ENCODE data around the gene SUCNR1.
"Not testable (repeated sequence)": the region's sequence is repeated elsewhere in the genome, so short reads cannot be mapped to it uniquely, and the experiment has no call there.

The SUCNR1 gene

DNA sequence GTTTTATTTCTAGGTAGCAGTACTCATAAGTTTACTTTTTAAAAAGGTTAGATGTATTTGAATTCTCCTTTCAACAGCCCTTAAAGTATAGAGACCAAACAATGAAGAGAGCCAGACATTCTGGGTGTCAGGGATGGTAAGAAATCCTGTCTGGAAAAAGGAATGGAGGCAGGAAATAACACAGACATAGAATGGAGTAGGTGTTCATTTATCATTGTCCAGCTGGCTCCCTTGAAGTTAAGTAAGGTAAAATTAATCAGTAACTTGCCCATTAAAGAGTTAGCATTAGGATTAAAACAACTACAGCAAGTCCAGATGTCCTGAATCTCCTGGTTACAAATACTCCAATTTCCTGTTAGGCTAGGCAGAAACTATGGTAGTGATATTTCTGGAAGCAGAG, 13.5 kb upstream of the SUCNR1 start:
- Histone ChIP-seq H3K4me1 (ENCODE audit: insufficient read depth, low read length) (no peaks in the 10 kb centered on the region), H3K9me3 (ENCODE audit: control insufficient read depth, insufficient read depth, low read length) (no peaks in the 10 kb centered on the region), H3K9ac (ENCODE audit: low read depth, low read length) (no peak overlapping the region), H3K36me3 (ENCODE audit: insufficient read depth, low read length) (no peaks in the 10 kb centered on the region)

- Histone ChIP-seq H3K9me3 (ENCODE audit: control insufficient read depth, insufficient read depth, low read length) (no peaks in the 10 kb centered on the region), H3K9ac (ENCODE audit: low read depth, low read length) (no peak overlapping the region), H3K36me3 (ENCODE audit: insufficient read depth, low read length) (no peaks in the 10 kb centered on the region), H3K4me1 (ENCODE audit: insufficient read depth, low read length) (no peaks in the 10 kb centered on the region)
Measured at GRCh38 chr3:151863611-151864010, 9.8 kb upstream of the SUCNR1 start.

DNA sequence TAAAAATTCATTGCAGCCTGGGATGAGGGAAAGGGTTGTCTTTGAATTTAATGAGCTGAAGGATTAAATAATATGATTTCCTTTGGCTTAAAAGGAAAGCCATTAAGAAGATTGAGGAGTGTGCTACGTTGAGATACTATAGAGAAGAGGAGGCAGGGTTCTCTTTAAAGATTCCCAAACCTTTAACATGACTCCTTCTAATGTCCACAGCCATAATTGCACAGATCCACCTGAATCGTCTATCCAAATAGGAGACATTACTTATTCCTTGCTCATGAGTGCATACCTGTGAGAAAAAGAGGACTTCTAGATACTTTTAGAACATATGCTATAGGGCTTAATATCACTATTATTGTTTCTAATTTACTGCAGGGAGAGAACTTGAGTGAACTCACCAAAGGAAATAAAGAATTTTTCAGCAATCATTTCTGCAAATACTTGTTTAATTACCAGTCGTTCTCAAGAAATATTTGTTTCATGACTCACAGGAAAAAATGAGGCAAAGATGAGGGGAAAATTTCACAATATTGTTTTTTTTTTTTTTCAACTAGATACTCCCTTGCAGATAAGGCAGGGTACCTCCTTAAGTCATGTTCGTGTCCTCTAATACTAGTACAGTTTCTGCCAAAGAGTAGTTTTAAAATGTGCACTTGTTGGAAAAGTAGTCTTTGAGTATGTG, 8.9 kb upstream of the SUCNR1 start:
- H3K4me1 ChIP-seq (ENCODE audit: insufficient read depth, low read length), result no peaks in the 10 kb centered on the region
- H3K9me3 ChIP-seq (ENCODE audit: control insufficient read depth, insufficient read depth, low read length), result no peaks in the 10 kb centered on the region
- H3K36me3 ChIP-seq (ENCODE audit: insufficient read depth, low read length), result no peaks in the 10 kb centered on the region
- no peak overlapping the region for H3K9ac ChIP-seq (ENCODE audit: low read depth, low read length)

- H3K36me3 ChIP-seq (ENCODE audit: insufficient read depth, low read length), result no peaks in the 10 kb centered on the region
- no peaks in the 10 kb centered on the region for H3K4me1 ChIP-seq (ENCODE audit: insufficient read depth, low read length)
- no peak overlapping the region for H3K9ac ChIP-seq (ENCODE audit: low read depth, low read length)
- H3K9me3 ChIP-seq (ENCODE audit: control insufficient read depth, insufficient read depth, low read length), result no peaks in the 10 kb centered on the region
Measured at GRCh38 chr3:151866711-151867410, 6.6 kb upstream of the SUCNR1 start.

DNA sequence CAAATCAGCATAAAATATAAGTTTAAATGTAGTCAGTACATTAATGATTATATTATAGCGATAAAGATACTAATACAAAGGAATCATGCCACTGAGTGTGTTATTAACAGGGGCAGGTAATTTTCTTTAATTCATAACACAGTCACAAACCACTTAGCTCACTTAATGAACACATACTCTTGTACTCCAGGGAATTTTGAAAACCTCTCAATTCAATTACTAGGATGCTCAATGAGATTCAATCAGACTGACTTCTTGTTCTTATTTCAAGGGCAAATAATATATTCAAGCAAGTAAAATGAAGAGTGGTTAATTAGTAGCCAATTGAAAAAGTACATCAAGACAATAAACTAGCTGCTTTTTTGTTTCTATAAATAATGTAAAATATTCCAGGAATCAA, 5.8 kb upstream of the SUCNR1 start:
- no peak overlapping the region for H3K9ac ChIP-seq (ENCODE audit: low read depth, low read length)
- no peaks in the 10 kb centered on the region for H3K36me3 ChIP-seq (ENCODE audit: insufficient read depth, low read length)
- H3K4me1 ChIP-seq (ENCODE audit: insufficient read depth, low read length), result no peaks in the 10 kb centered on the region
- no peaks in the 10 kb centered on the region for H3K9me3 ChIP-seq (ENCODE audit: control insufficient read depth, insufficient read depth, low read length)

DNA sequence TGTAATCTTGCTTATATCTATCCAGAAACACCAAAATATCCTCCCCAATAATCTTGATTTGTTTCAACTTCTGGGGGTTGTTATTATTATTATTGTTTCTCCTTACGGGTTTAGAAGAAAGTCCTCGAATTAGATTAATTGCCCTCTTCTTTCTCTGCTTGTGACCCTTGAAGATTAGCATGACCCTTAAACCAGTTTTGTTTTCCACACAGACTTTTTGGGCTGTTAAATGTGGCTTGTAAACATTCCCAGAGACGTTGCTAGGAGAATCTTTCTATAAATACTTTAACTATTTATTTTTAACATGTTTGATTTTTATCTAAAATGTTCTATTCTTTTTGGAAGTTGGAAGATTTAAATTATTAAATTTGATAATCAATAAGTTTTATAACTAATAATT, 4.3 kb upstream of the SUCNR1 start:
- Histone ChIP-seq H3K9ac (ENCODE audit: low read depth, low read length) (no peak overlapping the region), H3K4me1 (ENCODE audit: insufficient read depth, low read length) (no peaks in the 10 kb centered on the region)

DNA sequence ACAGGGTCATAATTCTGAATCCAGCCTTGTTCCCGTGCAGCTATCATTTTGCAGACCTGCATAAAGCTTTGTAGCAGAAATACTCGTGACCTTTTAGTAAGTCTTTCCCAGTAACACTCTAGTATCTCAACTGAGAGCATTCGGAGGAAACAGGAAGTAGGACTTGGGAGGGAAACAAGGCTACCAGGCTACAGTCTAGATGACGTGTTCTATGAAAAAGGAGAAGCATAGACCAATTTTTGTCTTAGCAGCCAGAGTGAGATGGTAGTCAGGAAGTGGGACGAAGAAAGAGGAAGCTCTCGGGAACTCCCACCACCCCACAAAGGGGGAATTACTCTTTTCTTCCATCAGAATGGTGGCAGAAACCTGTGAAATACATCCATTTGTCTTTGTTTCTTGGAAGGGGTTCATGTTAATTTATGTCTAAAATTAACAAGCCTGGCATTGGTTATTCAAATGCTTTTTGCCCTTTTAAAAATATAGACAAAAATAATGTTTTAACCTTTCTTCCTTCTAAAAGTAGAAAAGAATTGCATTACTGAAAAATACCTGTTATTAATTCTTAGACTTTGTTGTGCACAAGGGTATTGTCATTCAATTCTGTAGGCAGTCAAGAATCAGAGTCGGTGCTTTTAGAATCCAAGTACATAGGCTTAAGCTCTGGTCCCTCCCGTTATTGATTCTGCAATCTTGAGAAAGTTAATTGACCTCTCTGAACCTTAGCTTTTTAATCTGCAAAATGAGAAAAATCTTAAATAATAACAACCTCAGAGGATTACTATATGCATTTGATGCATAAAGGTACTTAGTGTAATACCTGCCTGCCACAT, 1.6 kb upstream of the SUCNR1 start:
- no peak overlapping the region for H3K9ac ChIP-seq (ENCODE audit: low read depth, low read length)
- no peaks in the 10 kb centered on the region for H3K9me3 ChIP-seq (ENCODE audit: control insufficient read depth, insufficient read depth, low read length)
- no peaks in the 10 kb centered on the region for H3K36me3 ChIP-seq (ENCODE audit: insufficient read depth, low read length)
- H3K4me1 ChIP-seq (ENCODE audit: insufficient read depth, low read length), result no peaks in the 10 kb centered on the region

More for the DNA sequence above, 4.3 kb upstream of the SUCNR1 start:
- Histone ChIP-seq H3K36me3 (ENCODE audit: insufficient read depth, low read length) (no peaks in the 10 kb centered on the region), H3K9me3 (ENCODE audit: control insufficient read depth, insufficient read depth, low read length) (no peaks in the 10 kb centered on the region)

- H3K9ac ChIP-seq (ENCODE audit: low read depth, low read length); H3K4me1 ChIP-seq (ENCODE audit: insufficient read depth, low read length); H3K36me3 ChIP-seq (ENCODE audit: insufficient read depth, low read length); H3K9me3 ChIP-seq (ENCODE audit: control insufficient read depth, insufficient read depth, low read length): not testable (repeated sequence)
Measured at GRCh38 chr3:151874079-151874478, 636 bp downstream of the SUCNR1 start.

DNA sequence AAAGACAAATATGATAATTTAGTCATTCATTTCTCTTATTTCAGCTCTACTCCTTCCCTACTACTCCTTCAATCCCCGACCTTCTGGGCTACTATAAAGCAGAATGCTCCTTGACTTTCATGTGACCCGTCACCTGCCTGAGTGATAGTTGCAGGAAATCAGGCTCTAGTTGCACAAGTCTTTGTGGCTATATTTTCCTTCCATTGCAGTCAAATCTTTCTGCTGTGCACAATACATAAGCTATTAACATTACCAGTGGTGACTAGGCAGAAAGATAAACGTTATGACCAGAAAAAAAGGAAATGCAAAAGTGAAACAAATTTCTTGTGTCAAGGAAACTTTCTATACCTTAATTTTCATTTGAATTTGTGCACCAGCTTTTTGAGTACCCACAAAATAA, 2.3 kb downstream of the SUCNR1 start:
- H3K9ac ChIP-seq (ENCODE audit: low read depth, low read length), result no peak overlapping the region; the same call in 1 of the 2 replicates
- no peaks in the 10 kb centered on the region for H3K36me3 ChIP-seq (ENCODE audit: insufficient read depth, low read length)
- H3K9me3 ChIP-seq (ENCODE audit: control insufficient read depth, insufficient read depth, low read length), result no peaks in the 10 kb centered on the region
- no peaks in the 10 kb centered on the region for H3K4me1 ChIP-seq (ENCODE audit: insufficient read depth, low read length)

DNA sequence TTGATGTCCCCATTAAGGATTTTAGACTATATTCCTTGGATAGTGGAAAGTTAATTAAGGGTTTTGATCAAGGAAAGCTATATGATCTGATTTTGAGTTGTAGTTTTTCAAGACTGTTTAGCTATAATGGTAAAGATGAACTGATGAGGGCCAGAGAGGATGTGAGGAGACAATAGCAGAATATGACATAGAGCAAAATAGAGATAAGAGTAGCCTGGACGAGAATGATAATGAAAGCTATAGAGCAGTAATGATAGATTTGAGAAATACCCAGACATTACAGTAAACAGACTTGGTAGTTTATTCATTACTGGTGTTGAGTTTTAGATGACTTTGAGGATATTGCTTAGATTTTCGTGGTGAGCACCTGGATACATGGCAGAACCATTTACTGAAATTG, 3.8 kb downstream of the SUCNR1 start:
- Histone ChIP-seq H3K36me3 (ENCODE audit: insufficient read depth, low read length) (no peaks in the 10 kb centered on the region), H3K9me3 (ENCODE audit: control insufficient read depth, insufficient read depth, low read length) (no peaks in the 10 kb centered on the region), H3K9ac (ENCODE audit: low read depth, low read length) (no peak overlapping the region), H3K4me1 (ENCODE audit: insufficient read depth, low read length) (no peaks in the 10 kb centered on the region)

DNA sequence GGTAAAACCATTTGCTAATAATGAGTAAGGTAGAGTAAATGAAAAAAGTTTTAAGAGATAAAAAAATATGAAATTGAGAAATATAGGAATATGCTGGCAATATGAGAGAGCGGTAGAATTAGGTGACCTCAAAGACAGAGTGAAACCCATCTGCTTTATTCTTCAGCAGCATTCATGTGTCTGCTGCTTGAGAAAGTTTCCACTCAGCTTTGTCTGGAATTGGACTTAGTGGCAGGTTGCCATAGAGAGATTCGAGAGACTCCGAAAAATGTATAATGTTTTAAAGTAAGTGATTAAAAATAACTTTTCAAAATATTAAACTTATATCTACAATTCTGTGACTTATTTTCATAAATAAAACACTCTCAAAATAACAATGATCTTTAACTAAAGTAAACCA, 5.0 kb downstream of the SUCNR1 start:
- H3K9ac ChIP-seq (ENCODE audit: low read depth, low read length), result no peak overlapping the region
- H3K9me3 ChIP-seq (ENCODE audit: control insufficient read depth, insufficient read depth, low read length), result no peaks in the 10 kb centered on the region
- H3K4me1 ChIP-seq (ENCODE audit: insufficient read depth, low read length), result no peaks in the 10 kb centered on the region
- no peaks in the 10 kb centered on the region for H3K36me3 ChIP-seq (ENCODE audit: insufficient read depth, low read length)

DNA sequence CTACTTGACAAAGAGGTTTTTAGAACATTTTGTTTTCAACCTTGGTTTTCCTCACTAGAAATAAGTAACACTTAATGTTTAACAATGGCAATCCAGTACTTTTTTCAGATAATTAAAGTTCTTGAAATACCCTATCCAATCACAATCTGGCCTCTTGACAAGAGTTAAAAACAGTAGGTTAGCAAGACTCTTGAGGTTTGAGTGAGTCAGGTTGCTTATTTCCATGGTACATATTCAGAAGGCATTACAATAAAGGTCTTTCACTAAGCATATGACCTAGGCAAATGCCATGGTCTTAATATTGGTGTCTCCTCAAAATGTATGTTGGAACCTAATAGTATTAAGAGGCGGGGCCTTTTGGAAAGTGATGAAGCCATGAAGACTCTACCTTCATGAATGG, 5.6 kb downstream of the SUCNR1 start:
- no peaks in the 10 kb centered on the region for H3K36me3 ChIP-seq (ENCODE audit: insufficient read depth, low read length)
- no peaks in the 10 kb centered on the region for H3K4me1 ChIP-seq (ENCODE audit: insufficient read depth, low read length)
- no peak overlapping the region for H3K9ac ChIP-seq (ENCODE audit: low read depth, low read length)
- H3K9me3 ChIP-seq (ENCODE audit: control insufficient read depth, insufficient read depth, low read length), result no peaks in the 10 kb centered on the region

DNA sequence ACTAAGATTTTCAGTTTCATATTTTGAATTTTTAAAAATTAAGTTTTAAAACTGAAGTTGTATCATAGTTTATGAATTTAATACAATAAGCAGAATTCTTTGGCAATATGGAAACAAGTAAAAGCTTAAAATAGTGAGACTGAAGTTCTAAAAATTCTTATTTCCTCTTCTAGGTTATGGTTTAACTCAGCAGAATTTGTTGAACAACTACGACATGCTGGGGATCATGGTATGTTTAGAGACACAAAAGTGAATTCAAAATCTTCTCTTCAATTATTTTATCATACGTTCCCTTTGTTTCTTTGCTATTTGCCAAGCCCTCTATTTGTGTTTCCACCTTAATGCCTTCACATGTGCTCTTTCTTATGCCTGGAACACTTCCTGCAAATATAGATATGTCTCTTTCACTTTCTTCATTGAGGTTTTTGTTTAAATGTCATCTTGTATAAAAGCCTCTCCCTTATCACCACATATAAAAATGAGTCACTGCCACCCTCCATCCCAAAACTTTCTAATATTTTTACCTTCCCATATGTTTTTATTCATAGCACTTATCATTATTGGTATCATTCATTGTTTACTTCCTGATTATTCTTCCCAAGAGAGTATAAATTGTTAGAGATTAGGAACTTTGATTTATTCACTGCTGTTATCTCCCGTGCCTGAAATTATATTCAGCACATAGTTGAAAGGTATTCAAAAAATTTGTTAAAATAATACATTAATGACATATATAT, 6.4 kb downstream of the SUCNR1 start:
- H3K36me3 ChIP-seq (ENCODE audit: insufficient read depth, low read length), result no peaks in the 10 kb centered on the region
- no peaks in the 10 kb centered on the region for H3K9me3 ChIP-seq (ENCODE audit: control insufficient read depth, insufficient read depth, low read length)
- H3K9ac ChIP-seq (ENCODE audit: low read depth, low read length), result no peak overlapping the region
- no peaks in the 10 kb centered on the region for H3K4me1 ChIP-seq (ENCODE audit: insufficient read depth, low read length)

GRCh38 chr3:151880416-151880690, 6.9 kb downstream of the SUCNR1 start:
- Histone ChIP-seq H3K36me3 (ENCODE audit: insufficient read depth, low read length) (no peaks in the 10 kb centered on the region), H3K4me1 (ENCODE audit: insufficient read depth, low read length) (no peaks in the 10 kb centered on the region), H3K9ac (ENCODE audit: low read depth, low read length) (no peak overlapping the region), H3K9me3 (ENCODE audit: control insufficient read depth, insufficient read depth, low read length) (no peaks in the 10 kb centered on the region)
